ENCODE results near the gene DUS3L.
A peak's percentile ranks its signal among the peaks of the same experiment; 100 is the strongest.

Gene DUS3L

DNA sequence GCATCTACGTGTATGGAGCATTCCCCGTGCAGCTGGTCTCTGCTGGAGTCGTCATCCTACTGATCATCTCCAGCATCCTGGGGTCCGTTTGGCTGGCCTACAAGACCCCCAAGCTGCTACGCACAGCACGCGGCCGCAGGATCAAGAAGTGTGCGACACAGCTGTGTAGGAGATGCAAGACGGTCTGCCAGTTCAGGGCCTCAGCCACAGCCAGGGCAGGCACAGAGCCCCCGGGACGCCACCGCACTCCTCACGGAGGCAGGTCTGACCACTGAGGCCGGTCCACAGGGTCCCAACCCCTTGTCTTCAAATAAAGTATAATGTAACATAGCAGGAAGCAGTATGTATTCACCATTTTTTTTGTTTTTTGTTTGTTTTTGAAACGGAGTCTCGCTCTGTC lies 12.6 kb downstream of the DUS3L start:
- TF ChIP-seq, protein P1, sequence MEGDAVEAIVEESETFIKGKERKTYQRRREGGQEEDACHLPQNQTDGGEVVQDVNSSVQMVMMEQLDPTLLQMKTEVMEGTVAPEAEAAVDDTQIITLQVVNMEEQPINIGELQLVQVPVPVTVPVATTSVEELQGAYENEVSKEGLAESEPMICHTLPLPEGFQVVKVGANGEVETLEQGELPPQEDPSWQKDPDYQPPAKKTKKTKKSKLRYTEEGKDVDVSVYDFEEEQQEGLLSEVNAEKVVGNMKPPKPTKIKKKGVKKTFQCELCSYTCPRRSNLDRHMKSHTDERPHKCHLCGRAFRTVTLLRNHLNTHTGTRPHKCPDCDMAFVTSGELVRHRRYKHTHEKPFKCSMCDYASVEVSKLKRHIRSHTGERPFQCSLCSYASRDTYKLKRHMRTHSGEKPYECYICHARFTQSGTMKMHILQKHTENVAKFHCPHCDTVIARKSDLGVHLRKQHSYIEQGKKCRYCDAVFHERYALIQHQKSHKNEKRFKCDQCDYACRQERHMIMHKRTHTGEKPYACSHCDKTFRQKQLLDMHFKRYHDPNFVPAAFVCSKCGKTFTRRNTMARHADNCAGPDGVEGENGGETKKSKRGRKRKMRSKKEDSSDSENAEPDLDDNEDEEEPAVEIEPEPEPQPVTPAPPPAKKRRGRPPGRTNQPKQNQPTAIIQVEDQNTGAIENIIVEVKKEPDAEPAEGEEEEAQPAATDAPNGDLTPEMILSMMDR (conservative IDR thresholded peaks at IDR 0.05; ENCODE audit: low read length): no peak
- no peak for DNase-seq (ENCODE audit: low read depth)
- H3K4me3 ChIP-seq (ENCODE audit: low read length): no peak overlapping the region

GRCh38 chr19:5775668-5776309 lies 15.2 kb downstream of the DUS3L start:
- H3K4me3 ChIP-seq (ENCODE audit: low read length): no peak overlapping the region
- TF ChIP-seq, protein P1 (conservative IDR thresholded peaks at IDR 0.05; ENCODE audit: low read length): no peak
- peak; percentile 89 for DNase-seq (ENCODE audit: low read depth)

- DNase-seq (ENCODE audit: low read depth): peak; percentile 52
- TF ChIP-seq, protein P1 (conservative IDR thresholded peaks at IDR 0.05; ENCODE audit: low read length): no peak
Measured at GRCh38 chr19:5774921-5775320, 16.0 kb downstream of the DUS3L start.

DNA sequence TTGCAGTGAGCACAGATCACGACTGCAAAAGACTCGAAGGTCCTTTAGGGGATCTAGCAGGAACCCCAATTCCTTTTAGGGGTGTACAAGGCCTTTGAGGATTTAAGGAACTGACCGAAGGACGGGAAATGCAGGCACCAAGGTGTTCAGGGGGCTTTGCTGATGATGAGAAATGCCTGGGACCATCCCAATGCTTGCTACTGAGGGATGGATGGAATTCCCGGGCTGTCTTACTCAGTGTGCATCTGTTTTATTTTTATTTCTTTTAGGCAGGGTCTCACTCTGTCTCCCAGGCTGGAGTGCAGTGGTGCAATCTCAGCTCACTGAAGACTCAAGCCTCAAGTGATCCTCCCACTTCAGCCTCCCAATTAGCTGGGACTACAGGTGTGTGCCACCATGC lies 17.7 kb downstream of the DUS3L start:
- DNase-seq (ENCODE audit: low read depth): no peak
- no peak overlapping the region for H3K4me3 ChIP-seq (ENCODE audit: low read length)
- TF ChIP-seq, protein P1 (conservative IDR thresholded peaks at IDR 0.05; ENCODE audit: low read length): no peak

More at GRCh38 chr19:5774921-5775320, 16.0 kb downstream of the DUS3L start:
- H3K4me3 ChIP-seq (ENCODE audit: low read length): no peak overlapping the region

DNA sequence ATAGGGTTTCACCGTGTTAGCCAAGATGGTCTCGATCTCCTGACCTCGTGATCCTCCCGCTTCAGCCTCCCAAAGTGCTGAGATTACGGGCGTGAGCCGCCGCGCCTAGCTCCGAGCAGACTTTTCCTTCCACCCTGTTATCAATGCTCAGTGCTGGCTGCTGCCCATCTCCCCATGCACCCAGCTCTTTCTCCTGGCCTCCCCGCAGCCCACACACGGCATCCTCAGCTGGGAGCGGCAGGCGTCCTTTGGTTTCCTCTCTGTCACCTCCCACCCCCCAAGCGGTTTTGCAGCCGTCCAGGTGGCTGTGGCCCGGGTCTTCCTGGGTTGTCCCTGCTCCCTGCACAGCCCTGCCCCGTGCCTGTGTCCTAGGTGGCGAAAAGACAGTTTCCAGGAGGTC lies 18.5 kb downstream of the DUS3L start:
- no peak overlapping the region for H3K4me3 ChIP-seq (ENCODE audit: low read length)
- TF ChIP-seq, protein P1 (conservative IDR thresholded peaks at IDR 0.05; ENCODE audit: low read length): no peak
- DNase-seq (ENCODE audit: low read depth): no peak

DNA sequence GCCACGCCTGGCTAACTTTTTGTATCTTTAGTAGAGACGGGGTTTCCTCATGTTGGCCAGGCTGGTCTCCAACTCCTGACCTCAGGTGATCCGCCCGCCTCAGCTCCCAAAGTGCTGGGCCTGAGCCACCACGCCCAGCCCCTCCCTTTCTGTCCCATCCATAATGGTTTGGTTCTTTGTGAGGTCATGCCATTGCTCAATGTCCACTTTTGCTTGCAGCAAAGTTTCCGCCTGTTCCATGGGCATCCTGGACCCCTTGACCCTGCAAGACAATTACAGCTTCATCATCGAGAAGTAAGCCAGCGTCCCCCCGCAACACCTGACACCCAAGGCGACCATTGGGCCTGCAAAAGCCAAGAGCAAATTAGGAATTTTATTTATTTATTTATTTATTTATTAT lies 23.0 kb downstream of the DUS3L start:
- no peak for DNase-seq (ENCODE audit: low read depth)
- no peak overlapping the region for H3K4me3 ChIP-seq (ENCODE audit: low read length)

DNA sequence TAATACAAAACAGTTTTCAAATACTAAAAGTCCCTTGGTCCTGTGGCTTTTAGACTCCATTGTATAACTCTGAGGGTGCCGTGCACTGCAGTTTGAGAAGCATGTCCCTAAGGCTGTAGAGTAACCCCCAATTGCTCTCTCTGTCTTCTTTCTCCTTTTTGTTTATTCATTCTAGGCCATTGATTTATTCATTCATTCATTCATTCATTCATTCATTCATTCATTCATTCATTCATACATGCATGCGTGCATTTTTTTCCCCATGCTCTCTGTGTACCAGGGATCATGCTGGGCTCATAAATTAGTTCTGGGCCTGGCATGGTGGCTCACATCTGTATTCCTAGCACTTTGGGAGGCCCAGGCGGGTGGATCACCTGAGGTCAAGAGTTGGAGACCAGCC lies 25.7 kb downstream of the DUS3L start:
- no peak for DNase-seq (ENCODE audit: low read depth)
- TF ChIP-seq, protein P1 (conservative IDR thresholded peaks at IDR 0.05; ENCODE audit: low read length): no peak
- no peak overlapping the region for H3K4me3 ChIP-seq (ENCODE audit: low read length)

More for the DNA sequence above, 23.0 kb downstream of the DUS3L start:
- TF ChIP-seq, protein P1 (conservative IDR thresholded peaks at IDR 0.05; ENCODE audit: low read length): no peak

Data from AG10803 (cell line).